ENCODE results near the gene HDAC8.
"Not testable (repeated sequence)": the region's sequence is repeated elsewhere in the genome, so short reads cannot be mapped to it uniquely, and the experiment has no call there.

The HDAC8 gene

GRCh38 chrX:72526534-72527508 is 45.8 kb downstream of the HDAC8 start:
- no peak for DNase-seq

DNA sequence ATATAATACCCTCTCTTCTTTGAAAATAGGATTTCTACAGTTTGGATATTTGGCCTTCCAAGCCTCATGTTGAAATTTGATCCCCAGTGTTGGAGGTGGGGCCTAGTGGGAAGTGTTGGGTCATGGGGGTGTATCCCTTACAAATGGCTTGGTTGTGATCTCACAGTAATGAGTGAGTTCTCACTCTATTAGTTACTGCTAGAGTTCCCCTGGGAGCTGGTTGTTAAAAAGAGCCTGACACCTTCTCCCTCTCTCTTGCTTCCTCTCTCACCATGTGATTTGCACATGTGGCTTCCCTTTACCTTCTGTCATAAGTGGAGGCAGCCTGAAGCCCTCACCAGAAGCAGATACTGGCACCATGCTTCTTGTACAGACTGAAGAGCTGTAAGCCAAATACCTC is 73.9 kb downstream of the HDAC8 start:
- DNase-seq = no peak

DNA sequence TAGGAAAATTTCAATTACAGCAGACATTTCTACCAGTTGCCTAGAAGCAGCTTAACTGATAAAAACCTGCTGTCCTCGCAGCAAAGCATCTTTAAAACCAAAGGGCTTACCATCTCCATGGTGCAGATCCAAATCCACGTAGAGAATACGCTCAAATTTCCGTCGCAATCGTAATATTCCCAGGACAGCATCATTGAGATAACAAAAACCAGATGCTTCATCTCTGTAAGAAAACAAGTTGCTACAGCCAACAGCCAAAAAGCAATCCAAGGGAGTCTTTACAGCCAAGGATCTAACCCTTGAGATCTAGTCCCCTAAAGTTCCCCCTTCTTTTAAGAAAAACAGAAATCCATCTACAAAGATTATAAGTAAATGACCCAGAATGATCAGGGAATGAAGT is 77.6 kb downstream of the HDAC8 start:
- no peak for DNase-seq

DNA sequence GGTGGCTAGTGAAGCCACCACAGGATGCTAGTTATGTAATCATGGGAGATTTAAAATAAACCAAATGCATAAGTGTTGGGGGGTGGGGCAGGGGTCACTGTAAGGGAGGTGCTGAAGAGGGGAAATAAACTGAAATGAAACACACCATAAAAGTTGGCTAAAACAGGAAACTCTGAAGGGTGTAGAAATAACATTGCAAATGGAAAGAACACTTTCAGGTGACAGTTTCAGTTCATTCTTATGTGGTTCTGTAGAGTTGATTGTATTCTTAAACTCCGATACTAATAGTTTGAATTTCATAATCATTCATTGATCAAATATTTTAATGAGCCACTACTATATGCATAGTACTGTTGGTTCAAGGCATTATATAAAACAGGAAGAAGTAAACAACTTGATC is 80.1 kb downstream of the HDAC8 start:
- DNase-seq = no peak

GRCh38 chrX:72490221-72490620 is 82.4 kb downstream of the HDAC8 start:
- DNase-seq = not testable (repeated sequence)

DNA sequence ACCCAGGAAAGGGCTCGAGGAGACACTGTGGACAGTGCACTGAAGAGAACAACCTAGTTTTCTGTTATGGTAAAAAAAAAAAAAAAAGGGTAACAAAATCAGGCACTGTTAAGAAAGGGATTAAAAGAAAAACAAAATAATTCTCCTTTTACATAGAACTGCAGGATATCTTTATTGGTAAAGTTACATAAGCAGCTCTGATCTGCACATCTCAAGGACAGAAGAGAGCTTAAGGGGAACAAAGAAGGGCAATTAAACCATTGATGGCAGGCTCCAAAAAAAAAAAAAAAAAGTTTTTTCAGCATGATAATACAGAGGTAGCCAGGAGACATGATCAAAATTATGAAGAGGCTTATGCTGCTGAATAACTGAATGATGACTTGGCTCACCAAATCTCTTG is 85.0 kb downstream of the HDAC8 start:
- DNase-seq = no peak

DNA sequence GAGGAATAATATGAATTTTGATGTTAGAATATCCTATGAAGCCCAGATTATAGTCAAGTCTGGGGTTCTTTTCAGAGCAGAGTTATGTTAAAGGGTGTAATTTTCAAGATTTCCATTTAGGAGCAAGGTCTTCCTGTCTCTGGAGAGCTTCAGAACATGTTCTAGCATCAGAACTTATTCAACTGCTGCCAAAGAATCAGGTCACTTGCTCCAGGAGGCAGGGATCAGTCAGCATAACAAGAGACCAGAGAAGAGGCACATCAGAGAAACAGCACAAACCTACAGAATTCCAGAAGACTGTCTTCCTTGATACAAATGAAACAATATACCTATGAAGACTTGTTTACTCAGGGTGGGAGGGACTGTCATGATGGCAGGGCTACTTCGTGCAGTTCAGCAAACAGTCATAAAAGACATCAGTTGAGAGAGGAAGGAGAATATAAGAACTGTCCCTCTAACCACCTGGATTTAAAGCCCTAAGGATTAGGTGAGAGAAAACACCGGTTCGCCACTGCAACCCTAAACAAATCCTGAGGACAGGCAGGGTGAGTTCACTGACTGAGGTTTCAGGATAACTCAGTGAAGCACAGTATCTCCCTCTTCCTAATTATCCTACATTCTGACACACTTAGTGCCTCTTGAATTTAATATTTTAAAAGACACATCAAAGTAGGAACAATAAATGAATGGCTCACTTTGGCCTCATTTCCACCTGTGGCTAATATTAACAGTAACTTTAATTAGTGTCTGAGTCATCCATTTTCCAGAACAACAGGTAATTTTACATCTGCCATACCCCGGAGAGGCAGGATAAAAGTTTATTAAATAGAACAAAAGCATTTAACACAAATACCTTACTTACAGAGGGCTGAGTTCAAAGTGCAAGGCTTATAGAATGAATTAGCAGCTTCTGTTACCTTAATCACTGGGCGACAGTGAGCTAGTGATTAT is 93.0 kb downstream of the HDAC8 start:
- DNase-seq = no peak

GRCh38 chrX:72478853-72479252 is 93.8 kb downstream of the HDAC8 start:
- no peak for DNase-seq

DNA sequence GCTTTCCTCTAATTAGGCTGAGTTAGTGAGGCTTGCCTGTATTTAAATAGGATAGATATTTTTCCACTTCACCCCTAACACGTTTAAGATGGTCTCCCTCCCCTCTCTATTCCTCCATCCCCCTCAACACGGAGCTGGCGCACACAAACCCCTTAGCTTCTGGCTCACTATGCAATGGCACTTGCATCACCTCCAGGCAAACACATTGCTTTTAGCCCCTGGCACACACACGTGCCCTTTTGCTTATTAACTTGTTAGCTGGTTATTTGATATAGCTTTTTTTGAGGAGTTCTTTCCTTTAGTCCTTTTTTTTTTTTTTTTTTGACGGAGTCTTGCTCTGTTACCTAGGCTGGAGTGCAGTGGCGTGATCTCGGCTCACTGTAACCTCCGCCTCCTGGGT is 94.3 kb downstream of the HDAC8 start:
- DNase-seq = no peak

DNA sequence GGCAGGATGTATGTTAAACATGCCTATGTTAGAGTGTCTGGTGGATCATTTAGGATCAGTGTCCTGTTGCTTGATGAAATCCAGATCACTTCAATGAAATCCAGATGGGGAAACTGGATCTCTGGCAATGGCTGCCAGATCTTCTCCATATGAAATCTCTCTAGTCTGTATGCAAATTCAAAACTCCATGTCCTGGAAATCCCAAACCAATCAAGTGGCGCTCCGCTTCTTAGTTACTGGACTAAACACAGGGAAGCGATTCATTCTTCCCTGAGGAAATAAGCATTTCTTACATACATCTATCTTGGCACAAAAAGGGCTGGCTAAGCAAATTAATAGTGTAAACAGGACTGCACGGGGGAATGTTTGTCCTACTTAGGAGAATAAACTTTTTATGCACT is 94.9 kb downstream of the HDAC8 start:
- no peak for DNase-seq

DNA sequence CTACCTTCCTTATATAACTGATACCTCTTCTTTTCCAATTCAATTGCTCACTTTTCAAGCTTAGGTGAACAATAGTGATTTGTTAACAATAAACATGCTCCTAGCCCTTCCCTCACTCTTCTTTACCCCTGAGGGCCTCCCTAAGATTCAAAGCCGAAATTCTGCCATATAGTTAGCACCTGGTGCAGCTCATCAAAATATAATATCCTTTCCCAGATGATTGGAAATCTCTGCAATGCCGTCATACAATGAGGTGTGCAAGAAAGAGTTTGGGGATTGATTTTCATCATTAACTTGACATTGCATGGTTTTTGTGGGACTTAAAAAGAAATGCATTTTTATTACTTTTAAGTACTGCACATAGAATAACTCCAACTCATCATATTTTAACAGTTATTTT is 95.3 kb downstream of the HDAC8 start:
- no peak for DNase-seq

DNA sequence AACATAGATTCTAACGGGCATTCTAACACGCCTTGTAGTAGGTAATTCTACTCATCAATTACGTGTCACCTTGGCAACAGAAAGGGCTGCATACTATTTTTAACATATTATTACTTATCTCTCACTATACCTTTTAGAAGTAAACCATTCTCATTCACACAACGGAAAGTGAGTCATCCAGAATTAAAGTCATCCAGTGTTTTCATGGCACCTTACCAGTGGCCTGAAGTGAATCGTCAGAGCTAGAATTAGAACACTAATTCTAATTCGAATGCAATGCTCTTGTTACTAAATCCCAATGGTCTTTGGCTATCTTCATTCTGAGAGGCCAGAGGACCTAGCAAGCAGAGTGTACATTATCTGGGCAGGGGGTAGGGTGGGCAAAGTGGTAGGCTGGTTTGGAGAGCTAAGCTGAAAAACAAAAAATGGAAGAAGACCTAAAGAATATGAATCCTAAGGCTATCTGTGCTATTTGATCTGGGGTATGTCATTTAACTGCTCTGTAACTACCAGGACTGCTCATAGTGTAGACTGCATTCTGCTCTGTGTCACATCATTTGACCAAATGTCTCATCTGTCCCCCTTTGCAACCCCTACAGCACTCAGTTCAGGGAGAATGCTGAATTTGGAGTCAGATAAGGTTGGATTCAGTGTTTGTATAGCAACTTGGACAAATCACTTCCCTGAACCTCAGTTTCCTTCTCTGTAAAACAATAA is 96.5 kb downstream of the HDAC8 start:
- DNase-seq = no peak

DNA sequence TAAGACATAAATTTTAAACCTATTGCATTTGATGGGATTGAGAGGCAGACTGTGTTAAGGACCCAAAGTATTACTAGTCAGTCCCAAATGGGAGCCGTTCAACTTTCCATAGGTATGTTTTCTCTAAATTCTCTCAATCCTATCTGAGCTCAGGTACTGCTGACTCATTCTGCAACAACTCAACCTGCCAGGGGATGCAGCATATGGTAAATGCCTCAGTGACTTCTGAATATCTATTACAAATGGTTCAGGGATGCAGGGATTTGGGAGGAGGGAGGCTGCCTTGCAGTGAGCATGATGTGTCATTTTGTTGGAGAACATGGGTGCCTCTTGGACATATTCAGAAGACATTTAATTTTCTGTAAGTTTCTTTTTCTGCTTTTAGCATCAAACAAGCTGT is 97.3 kb downstream of the HDAC8 start:
- DNase-seq = no peak

DNA sequence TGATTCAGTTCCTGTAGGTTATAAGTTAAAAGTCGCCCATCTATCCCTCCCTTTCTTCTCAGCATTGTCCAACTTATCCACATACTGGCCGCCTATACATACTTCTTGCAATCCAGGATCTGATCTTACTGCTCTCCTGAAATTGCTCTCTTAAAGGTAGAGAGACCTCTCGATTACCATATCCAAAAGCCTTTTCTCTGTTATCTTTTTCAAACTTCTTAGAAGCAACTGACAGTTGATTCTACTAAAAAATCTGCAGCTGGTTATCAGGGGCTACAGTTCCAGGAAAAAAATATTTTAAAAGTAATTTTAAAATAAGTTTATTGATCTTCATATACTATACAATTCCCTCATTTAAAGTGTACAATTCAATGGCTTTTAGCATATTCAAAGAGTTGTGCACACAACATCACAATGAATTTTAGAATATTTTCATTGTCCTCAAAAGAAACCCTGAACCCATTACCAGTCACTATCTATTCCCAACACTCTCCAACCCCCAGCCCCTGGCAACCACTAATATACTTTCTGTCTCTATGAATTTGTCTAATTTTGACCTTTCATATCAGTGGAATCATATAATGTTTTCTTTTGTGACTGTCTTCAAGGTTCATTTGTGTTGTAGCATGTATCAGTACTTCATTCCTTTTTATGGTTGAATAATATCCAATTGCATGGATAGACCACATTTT is 102.0 kb downstream of the HDAC8 start:
- DNase-seq = no peak

- no peak for DNase-seq
These were observed 102.5 kb downstream of the HDAC8 start for GRCh38 chrX:72470117-72470516.

DNA sequence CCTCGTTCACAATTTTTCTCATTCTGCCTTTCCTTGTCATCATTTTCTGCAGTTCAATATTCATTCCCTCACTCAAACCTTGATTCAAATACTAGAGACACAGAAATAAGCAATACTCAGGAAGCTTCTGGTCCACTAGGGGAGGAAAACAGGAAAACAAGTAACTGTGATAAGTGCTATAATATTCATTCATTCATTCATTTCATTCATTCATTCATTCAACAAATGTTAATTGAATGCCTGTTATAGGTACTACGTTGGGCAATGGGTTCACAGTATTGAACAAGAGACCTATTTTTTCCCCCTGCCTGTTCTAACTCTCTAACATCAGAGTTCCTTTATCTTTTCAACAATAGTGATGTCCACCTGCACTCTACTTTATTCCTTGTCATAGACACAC is 104.0 kb downstream of the HDAC8 start:
- no peak for DNase-seq

GRCh38 chrX:72467135-72467534 is 105.5 kb downstream of the HDAC8 start:
- DNase-seq = no peak

DNA sequence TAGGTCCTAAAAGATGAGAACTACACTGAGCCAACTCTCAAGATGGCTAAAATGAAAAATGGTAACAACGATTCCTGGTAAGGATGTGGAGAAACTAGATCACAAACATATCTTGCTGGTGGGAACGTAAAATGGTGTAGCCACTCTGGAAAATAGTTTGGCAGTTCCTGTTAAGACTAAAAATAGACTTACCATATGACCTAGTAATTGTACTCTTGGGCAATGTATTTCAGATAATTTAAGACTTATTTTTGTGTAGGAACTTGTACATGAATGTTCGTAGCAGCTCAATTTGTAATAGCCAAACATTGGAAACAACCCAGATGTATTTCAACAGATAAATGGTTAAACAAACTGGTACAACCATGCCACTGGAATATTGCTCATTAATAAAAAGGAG is 106.2 kb downstream of the HDAC8 start:
- DNase-seq = no peak

DNA sequence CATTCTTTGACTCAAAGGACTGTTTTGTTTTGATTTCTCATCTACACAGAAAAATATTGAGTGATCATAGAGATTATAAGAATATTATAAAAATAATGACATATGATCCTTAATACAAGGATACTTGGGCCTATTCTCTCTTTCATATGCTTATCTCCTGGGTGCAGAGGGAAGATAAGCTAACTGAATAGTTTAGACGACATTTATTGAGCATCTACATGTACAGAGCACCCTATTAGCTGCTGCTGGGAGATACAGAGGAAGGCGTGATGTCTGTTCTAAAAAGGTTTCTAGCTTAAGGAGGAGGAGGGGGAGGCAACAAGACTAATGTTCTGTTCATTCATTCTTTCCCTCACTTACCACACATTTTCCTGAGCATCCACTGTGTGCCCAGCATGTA is 106.8 kb downstream of the HDAC8 start:
- no peak for DNase-seq

GRCh38 chrX:72461766-72462165 is 110.9 kb downstream of the HDAC8 start:
- DNase-seq = no peak

DNA sequence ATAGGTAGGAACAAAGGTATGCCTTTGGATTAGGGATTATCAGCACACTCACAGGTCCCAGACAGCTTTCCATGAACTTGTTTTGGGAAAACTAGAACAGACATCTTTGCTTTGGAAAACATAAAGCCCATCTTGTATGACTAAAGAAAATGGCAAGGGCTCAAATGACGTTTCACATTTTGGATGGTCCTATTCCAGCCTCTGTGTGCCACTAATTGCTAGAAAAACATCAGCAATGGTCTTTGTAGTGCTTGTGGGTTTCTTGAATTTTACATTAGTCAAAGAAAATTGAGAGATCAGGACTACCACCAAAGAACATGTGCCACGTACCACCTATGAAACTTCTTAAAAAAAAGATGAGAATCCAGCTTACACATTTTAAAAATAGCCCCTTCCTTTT is 111.4 kb downstream of the HDAC8 start:
- no peak for DNase-seq

DNA sequence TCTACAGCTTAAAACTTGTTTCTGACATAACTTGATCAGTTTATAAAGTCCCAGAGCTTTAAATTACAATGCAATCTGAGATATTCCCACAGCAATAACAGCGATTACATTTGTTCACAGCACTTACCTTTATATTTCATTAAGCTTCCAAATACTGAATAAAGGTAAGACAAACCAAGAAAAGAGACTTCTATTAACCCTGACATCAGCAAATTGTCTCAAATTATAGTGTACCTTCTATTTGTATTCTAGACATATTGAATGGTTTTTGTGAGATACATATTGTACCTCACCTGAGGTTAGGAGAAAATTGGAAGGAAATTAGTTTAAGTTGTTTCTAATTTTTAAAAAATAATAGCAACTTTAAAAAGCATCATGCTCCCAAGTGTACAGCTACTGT is 111.9 kb downstream of the HDAC8 start:
- no peak for DNase-seq

All from CD4-positive, alpha-beta T cell treated with Interleukin-1 beta for 1 hour (primary cell).